Gastroesophageal sphincter (tissue), 4 donors: Measurements from ENCODE around the gene NELL1. TPM values are rescaled to one million over a fixed set of nuclear protein-coding genes. Genes with fewer than 3 reads are reported as not detected.

Experiments
- ATAC-seq: fragments of 150-250 bp; one replicate; pipeline ENCODE4 v1.9.1; 2016; ENCODE audit warnings: mild to moderate bottlenecking, moderate library complexity
- H3K27ac ChIP-seq, 4 donors: fragments of 200-600 bp; sonication (generic) in 3 of 4; 1 replicate in 3 of 4; 2 replicates in 1 of 4; pipeline ENCODE4 v1.5.1; 2016 to 2019
- H3K27me3 ChIP-seq: fragments of 200-600 bp; sonication (generic); one replicate; pipeline ENCODE4 v1.5.1; 2019
- H3K36me3 ChIP-seq, 2 donors: fragments of 200-600 bp; sonication (generic); one replicate each; pipeline ENCODE4 v1.5.1; 2019; ENCODE audit warnings: control low read depth in 1 of 2
- H3K4me1 ChIP-seq, 3 donors: fragments of 200-600 bp; sonication (generic); 1 replicate in 2 of 3; 2 replicates in 1 of 3; pipeline ENCODE4 v1.5.1; 2016 to 2019; ENCODE audit warnings: control low read depth in 2 of 3
- H3K4me3 ChIP-seq, 2 donors: fragments of 200-600 bp; sonication (generic); one replicate each; pipeline ENCODE4 v1.5.1; 2019; ENCODE audit warnings: mild to moderate bottlenecking in 1 of 2, moderate library complexity in 1 of 2
- H3K9me3 ChIP-seq, 3 donors: fragments of 200-600 bp; sonication (generic); one replicate each; pipeline ENCODE4 v1.5.1; 2017 to 2019; ENCODE audit warnings: control low read depth in 2 of 3
- EP300 ChIP-seq: sonication (generic); formaldehyde crosslinking; IDR thresholded peaks from one replicate; pipeline ENCODE4 v1.6.1; 2017; ENCODE audit warnings: antibody characterized with exemption, mild to moderate bottlenecking
- POLR2A ChIP-seq, 2 donors: fragments of 450-650 bp; IDR thresholded peaks; one replicate each; pipeline ENCODE4 v1.6.1; 2017; ENCODE audit warnings: antibody characterized with exemption in 2 of 2, mild to moderate bottlenecking in 2 of 2, moderate library complexity in 1 of 2
- POLR2AphosphoS5 ChIP-seq: sonication (generic); formaldehyde crosslinking; IDR thresholded peaks from one replicate; pipeline ENCODE4 v1.6.1; 2017; ENCODE audit warnings: antibody characterized with exemption
- WGBS, 2 donors: methylation state at CpG; one replicate each; pipeline ENCODE4 v1.1.5; 2018; ENCODE audit warnings: low coverage in 1 of 2; 5-methylcytosine and 5-hydroxymethylcytosine counted together
- total RNA-seq, 4 donors: library from RNA; depleted of rRNA; stranded (reverse); fragments of >200 nt; gene quantifications; one replicate each; pipeline ENCODE4 v1.1.0, GENCODE V29; 2016
- TF ChIP-seq, protein P1 (sequence below), 4 experiments: fragments of 200-600 bp in 2 of 4; fragments of 450-650 bp in 2 of 4; sonication (generic) in 1 of 4; IDR thresholded peaks; one replicate each; pipeline ENCODE4 v1.5.1; 2017 to 2019; ENCODE audit warnings: antibody characterized with exemption in 4 of 4, mild to moderate bottlenecking in 2 of 4, moderate library complexity in 2 of 4

NELL1 gene
- total RNA-seq, 4 donors from 2014 or later: 0.27 to 3.0 (median 1.5) TPM

DNA sequence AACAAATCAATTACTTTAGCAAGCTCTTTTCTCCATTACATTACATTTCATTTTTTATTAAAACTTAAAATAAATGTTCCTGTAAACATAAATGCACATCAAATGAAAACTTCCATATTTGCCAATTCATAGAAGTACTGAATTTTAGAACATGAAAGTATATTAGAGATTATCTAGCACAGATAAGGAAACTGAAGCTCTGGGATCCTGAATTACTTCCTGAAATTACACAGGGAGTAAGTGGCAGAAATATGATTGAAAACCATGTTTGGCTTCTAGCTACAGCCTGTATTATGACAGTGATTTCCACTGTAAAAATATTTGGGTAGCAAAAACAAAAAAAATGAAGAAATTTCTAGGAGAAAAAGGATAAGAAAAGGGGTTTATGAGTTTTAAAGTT lies 387.3 kb downstream of the NELL1 start:
- no peaks in the 10 kb centered on the region for H3K27me3 ChIP-seq
- no peak for ATAC-seq

DNA sequence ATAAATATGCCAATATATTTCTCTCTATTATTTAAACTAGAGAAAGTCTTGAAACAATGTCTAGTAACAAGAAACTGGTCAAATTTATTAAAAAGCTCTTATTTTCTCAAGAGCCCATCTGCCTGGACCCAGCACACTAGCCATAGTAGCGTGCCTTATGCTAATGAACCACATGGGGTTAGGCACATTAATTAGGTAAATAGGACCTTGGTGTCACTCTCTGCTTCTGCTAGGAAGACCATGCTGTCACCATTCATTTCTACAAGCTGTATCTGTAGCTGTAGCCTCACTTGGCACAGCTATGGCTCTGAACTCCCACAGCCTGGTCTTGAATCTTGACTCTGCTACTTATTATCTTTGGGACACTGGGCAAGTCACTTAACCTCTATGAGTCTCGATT lies 390.5 kb downstream of the NELL1 start:
- 75 to 79% methylated on average over 2 of the region's 2 CpGs for WGBS, 2 donors
- Histone ChIP-seq H3K4me1 (no peaks in the 10 kb centered on the region), H3K27me3 (no peaks in the 10 kb centered on the region), H3K27ac (no peak overlapping the region), H3K9me3 (peaks cover 0 to 6% (median 0%) of the 10 kb centered on the region in 3 donors), H3K4me3 (no peak overlapping the region), H3K36me3 (no peaks in the 10 kb centered on the region)
- ATAC-seq: no peak
- TF ChIP-seq POLR2AphosphoS5 (no peak), POLR2A (IDR thresholded peaks at IDR 0.05) (no peak), EP300 (no peak)
- TF ChIP-seq, protein P1, sequence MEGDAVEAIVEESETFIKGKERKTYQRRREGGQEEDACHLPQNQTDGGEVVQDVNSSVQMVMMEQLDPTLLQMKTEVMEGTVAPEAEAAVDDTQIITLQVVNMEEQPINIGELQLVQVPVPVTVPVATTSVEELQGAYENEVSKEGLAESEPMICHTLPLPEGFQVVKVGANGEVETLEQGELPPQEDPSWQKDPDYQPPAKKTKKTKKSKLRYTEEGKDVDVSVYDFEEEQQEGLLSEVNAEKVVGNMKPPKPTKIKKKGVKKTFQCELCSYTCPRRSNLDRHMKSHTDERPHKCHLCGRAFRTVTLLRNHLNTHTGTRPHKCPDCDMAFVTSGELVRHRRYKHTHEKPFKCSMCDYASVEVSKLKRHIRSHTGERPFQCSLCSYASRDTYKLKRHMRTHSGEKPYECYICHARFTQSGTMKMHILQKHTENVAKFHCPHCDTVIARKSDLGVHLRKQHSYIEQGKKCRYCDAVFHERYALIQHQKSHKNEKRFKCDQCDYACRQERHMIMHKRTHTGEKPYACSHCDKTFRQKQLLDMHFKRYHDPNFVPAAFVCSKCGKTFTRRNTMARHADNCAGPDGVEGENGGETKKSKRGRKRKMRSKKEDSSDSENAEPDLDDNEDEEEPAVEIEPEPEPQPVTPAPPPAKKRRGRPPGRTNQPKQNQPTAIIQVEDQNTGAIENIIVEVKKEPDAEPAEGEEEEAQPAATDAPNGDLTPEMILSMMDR (IDR thresholded peaks at IDR 0.05): no peak

More for the DNA sequence above, 387.3 kb downstream of the NELL1 start:
- TF ChIP-seq POLR2AphosphoS5: no peak
- TF ChIP-seq, protein P1 (IDR thresholded peaks at IDR 0.05): no peak
- no peak for TF ChIP-seq POLR2A (IDR thresholded peaks at IDR 0.05)
- Histone ChIP-seq H3K27ac (no peak overlapping the region), H3K36me3 (no peaks in the 10 kb centered on the region), H3K9me3 (no peaks in the 10 kb centered on the region), H3K4me3 (no peak overlapping the region), H3K4me1 (no peaks in the 10 kb centered on the region)

DNA sequence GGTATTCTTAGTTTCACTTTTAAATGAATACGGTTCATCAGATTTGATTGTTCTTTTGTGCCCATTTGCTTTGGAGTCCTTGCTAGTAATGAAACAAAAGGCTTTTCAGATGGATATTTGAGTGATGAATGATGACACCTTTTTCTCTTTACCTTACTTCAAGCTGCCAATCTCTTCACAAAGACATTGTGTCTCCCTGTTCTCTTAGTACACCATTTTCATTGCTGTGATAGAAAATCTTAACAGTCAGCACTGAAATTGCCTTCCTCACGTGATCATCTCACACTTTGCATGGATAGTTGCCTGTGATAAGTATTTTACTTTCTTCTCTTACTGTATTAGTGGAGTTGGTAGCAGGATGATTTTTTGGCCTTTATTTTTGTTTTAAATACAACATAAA lies 396.6 kb downstream of the NELL1 start:
- TF ChIP-seq POLR2A (IDR thresholded peaks at IDR 0.05): no peak
- TF ChIP-seq, protein P1 (IDR thresholded peaks at IDR 0.05): no peak
- TF ChIP-seq POLR2AphosphoS5: no peak
- H3K27ac ChIP-seq: no peak overlapping the region
- WGBS, 2 donors: 23 to 72% methylated on average over 2 of the region's 2 CpGs
- H3K4me1 ChIP-seq: no peaks in the 10 kb centered on the region
- no peaks in the 10 kb centered on the region for H3K27me3 ChIP-seq
- ATAC-seq: no peak
- H3K4me3 ChIP-seq: peak overlapping the region in 1 of 2 donors; percentile 21
- peaks cover 0 to 6% (median 0%) of the 10 kb centered on the region in 3 donors for H3K9me3 ChIP-seq
- H3K36me3 ChIP-seq: no peaks in the 10 kb centered on the region

DNA sequence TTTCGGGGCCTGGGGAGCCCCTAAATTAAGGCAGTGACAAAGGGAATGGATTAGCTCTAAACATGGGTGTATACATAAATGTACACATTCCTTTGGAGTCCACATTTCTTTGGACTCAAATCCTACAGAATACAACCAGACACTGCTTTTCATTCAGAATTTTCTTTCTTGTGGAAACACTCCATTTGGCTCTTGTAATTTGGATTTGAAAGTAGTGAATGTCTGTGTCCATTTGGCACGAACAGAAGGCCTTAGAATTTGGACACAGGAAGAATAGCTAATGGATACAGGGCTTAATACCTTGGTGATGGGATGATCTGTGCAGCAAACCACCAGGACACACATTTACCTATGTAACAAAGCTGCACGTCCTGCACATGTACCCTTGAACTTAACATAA lies 399.5 kb downstream of the NELL1 start:
- WGBS, 2 donors: 62 to 77% methylated on average over 3 of the region's 3 CpGs
- H3K4me3 ChIP-seq: no peak overlapping the region
- H3K27ac ChIP-seq: no peak overlapping the region
- ATAC-seq: no peak
- no peaks in the 10 kb centered on the region for H3K36me3 ChIP-seq
- no peaks in the 10 kb centered on the region for H3K27me3 ChIP-seq
- no peaks in the 10 kb centered on the region for H3K9me3 ChIP-seq
- TF ChIP-seq EP300: no peak
- TF ChIP-seq POLR2A (IDR thresholded peaks at IDR 0.05): no peak
- TF ChIP-seq, protein P1 (IDR thresholded peaks at IDR 0.05): no peak
- no peak for TF ChIP-seq POLR2AphosphoS5
- no peaks in the 10 kb centered on the region for H3K4me1 ChIP-seq

DNA sequence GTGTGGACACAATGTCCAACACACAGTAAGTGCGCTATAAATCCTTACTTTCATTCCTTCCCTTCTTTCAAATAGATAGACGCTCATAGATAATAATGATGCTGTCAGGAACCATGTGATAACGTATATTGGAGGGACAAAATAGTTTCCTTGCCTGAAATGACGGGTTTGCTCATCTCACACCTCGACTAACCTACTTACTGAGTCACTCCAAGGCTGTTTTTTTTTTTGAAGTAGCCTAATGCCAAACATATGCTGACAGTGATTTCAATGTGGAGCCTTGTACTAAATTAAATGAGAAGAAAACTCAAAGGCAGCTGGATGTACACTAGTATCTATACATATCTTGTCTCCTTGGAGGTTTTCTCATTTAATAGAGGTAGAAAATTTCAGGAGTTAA lies 400.5 kb downstream of the NELL1 start:
- no peak overlapping the region for H3K4me3 ChIP-seq
- H3K27me3 ChIP-seq: no peaks in the 10 kb centered on the region
- no peak for ATAC-seq
- WGBS, 2 donors: 76 to 86% methylated on average over 4 to 5 of the region's 5 CpGs
- no peaks in the 10 kb centered on the region for H3K36me3 ChIP-seq
- H3K4me1 ChIP-seq: no peaks in the 10 kb centered on the region
- TF ChIP-seq POLR2A (IDR thresholded peaks at IDR 0.05) (no peak), POLR2AphosphoS5 (no peak), EP300 (no peak)
- TF ChIP-seq, protein P1 (IDR thresholded peaks at IDR 0.05): no peak
- H3K9me3 ChIP-seq: no peaks in the 10 kb centered on the region
- no peak overlapping the region for H3K27ac ChIP-seq
